HG03521 (cell line): Measurements from ENCODE around the gene PNPLA6.

Experiments
- ATAC-seq: cut with Tn5 transposase; IDR thresholded peaks from one replicate; pipeline ENCODE4 v1.9.1; 2021; ENCODE audit warnings: mild to moderate bottlenecking, moderate library complexity; ENCODE audit not compliant: unreplicated experiment

The PNPLA6 gene

GRCh38 chr19:7595466-7596133 is 60.1 kb downstream of the PNPLA6 start, which contains the start of gene CAMSAP3:
Gene CAMSAP3 (plus strand): TSS chr19:7595863. CDS start chr19:7596003, 140 bp downstream.
- ATAC-seq = no peak

- no peak for ATAC-seq
Measured at GRCh38 chr19:7596211-7596937, 60.9 kb downstream of the PNPLA6 start.

GRCh38 chr19:7597689-7598088 is 62.2 kb downstream of the PNPLA6 start:
- no peak for ATAC-seq

GRCh38 chr19:7598180-7598579 is 62.7 kb downstream of the PNPLA6 start:
- no peak for ATAC-seq

DNA sequence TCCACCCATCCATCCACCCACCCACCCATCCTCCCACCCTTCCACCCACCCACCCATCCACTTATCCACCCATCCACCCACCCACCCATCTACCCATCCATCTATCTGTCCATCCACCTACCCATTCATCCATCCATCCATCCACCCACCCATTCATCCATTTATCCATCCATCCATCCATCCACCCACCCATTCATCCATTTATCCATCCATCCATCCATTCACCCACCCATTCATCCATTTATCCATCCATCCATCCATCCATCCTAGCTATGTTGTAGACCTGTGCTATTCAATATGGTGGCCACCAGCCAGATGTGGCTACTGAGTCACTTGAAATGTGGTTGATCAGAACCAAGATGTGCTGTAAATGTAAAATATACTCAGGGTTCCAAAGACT is 65.2 kb downstream of the PNPLA6 start:
- no peak for ATAC-seq

DNA sequence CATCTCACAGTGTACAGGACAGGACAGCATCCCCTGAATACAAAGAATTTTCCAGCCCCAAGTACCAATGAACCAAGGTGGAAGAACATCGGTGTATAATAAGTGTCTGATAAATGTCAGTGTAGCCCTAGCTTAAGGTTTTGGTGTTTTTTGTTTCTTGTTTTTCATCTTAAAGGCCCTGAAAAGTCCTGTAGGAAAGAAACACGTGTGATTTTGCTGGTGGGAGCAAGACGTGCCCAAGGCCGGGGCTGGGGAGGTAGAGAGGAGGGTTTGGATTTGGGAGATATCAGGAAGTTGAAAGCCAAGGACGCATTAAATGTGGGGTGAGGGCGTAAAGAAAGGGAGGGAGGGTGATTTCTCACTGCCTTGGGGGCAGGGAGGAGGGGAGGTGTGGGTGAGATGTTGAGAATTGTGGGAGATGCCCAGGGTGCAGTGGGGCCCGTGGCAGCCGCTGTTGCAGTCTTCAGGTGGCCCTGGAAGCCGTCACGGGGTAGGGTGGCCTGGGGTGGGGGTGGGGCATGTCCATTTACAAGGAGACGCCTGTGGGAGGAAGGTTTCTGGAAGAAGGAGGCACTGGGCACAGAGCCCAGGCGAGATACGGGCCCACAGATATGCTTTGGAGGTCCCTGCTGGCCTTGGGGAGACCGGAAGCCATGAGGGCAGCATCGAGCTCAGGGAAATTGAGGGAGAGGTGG is 66.9 kb downstream of the PNPLA6 start:
- no peak for ATAC-seq

DNA sequence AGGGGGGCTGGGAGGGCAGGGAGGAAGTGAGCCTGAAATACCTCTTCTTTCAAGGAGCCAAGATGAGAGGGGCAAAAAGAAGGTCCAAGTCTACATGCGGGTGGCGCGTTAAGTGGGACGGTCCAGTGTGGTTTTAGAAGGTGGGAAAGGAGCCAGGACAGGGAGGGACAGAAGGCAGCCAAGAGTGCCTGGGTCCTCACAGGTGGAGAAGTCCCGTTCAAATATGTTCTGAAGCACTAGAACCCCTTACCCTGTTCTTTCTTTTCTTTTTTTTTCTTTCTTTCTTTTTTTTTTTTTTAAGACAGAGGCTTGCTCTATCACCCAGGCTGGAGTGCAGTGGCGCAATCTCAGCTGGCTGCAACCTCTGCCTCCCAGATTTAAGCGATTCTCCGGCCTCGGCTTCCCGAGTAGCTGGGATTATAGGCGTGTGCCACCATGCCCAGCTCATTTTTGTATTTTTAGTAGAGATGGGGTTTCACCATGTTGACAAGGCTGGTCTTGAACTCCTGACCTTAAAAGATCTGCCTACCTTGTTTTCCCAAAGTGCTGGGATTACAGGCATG is 67.5 kb downstream of the PNPLA6 start:
- ATAC-seq = no peak

DNA sequence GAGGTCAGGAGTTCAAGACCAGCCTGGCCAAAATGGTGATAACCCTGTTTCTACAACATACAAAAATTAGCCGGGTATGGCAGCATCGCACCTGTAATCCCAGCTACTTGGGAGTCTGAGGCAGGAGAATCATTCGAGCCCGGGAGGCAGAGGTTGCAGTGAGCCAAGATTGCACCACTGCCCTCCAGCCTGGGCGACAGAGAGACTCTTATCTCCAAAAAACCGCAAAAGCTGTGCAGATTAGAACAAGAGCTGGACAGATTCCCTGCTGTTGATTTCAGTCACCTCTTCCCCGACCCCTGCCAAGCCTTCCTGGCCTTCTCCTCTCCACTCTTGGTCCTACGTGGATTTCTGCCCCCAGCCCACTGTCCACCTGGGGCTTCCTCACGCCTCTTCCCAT is 68.4 kb downstream of the PNPLA6 start:
- no peak for ATAC-seq

DNA sequence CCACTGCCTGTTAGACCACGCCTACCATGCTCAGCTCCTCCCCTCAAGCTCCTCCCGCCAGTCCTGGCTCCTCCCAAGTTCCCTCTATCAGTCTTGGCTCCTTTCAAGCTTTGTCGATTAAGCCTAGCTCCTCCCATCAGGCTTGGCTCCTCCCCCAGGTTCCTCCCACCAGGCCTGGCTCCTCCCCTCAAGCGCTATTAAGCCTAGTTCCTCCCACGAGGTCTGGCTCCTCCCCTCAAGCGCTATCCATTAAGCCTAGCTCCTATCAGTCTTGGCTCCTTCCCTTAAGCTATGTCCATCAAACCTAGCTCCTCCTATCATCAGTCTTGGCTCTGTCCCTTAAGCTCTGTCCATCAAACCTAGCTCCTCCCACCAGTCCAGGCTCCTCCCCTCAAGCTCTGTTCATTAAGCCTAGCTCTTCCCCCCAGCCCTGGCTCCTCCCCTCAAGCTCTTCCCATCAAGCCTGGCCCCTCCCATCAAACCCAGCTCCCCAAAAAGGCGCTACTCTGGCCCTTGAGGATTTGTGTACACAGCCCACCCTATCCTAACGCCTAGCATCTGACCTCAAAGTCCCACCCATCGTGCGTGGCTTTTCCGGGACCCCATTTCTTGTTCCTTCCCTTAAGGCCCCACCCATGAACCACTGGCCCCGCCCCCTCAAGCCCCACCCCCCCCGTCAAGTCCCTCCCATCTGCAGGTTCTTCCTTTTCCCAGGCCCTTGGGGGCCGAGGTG is 70.1 kb downstream of the PNPLA6 start:
- no peak for ATAC-seq

DNA sequence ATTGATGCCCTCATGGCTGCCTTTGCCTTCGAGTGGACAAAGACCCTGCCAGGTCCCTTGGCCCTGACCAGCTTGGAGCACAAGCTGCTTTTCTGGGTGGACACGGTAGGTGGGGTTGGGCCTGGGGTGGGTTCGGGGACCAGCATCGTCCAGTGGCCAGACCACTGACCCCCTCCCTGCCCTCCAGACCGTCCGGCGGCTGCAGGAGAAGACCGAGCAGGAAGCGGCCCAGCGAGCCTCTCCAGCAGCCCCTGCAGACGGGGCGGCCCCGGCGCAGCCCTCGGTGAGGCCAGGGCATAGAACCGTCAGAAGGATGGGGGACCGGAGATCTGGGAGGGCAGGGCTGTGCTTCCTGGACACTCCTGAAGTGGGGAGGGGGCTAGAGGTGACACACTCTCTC is 70.8 kb downstream of the PNPLA6 start:
- ATAC-seq = no peak

DNA sequence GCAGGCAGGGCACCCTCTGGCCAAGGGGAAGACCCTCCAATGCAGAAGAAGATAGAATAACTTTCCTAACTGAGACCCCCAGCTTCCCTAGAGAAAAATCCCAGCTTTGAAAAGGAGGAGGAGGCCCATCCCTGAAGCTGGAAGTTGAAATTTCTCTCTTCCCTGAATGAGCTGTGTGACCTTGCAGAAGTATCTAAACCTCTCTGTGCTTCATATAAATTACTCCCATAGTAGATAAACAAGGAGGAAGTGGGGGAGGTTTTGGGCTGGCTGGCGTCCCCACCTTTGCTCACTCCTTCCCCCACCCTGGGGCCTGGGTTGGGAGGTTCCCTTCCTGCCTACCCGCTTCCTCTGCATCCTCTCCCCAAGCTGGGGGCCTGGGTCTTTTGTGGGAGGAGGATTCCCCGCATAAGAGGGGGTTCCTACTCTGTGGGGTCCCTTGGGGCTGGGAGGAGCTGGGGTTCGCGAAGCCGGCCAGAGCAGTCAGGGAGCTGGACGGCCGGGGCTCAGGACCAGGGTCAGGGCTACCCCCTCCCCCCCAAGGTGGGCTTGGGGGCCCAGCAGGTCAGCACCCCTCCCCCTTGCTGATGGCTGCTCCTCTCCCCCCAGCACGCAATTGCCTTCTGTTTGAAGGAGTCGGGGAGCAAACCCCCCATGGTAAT is 71.8 kb downstream of the PNPLA6 start:
- ATAC-seq = no peak

DNA sequence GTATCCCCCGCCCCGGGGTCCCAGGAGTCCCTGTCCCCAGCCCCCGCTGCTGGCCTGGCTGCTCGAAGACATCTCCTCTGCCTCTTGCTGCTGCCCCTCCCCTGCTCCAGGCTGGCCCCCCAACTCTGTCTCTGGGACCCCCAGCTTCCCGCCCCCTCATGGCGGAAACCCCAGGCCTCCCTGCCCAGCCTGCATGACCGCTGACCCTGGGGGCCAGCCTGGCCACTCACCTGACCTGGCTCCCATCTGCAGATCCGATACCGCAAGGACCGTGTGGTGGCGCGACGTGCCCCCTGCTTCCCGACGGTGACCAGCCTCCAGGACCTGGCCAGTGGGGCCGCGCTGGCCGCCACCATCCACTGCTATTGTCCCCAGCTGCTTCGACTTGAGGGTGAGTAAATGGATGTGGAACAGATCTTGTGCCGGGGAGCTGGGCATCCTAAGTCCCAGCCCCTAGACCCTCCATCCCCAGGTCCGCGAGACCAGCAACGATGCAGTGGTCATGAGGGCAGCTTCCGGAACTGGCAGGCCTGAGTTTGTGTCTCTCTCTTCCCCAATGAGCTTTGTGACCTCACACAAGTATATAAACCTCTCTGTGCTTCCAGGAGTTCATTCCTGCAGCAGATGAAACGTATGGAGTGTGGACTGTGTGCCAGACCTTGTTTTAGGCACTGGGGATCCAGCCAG is 72.5 kb downstream of the PNPLA6 start:
- ATAC-seq = no peak

- ATAC-seq = no peak
Measured at GRCh38 chr19:7610491-7611240, 75.1 kb downstream of the PNPLA6 start.
